NOMO-1 treated with dmso at 0.1 percent for 144 hours (cell line): ENCODE measurements around the gene CLK3.
A peak's percentile ranks its signal among the peaks of the same experiment; 100 is the strongest.

Experiments used
- DNase-seq: peaks from one replicate; lab custom pipeline; 2025; ENCODE audit not compliant: unreplicated experiment; lab: John Stamatoyannopoulos, UW

The CLK3 gene

GRCh38 chr15:74603026-74603788, 12.4 kb upstream of the CLK3 start:
- no peak for DNase-seq

DNA sequence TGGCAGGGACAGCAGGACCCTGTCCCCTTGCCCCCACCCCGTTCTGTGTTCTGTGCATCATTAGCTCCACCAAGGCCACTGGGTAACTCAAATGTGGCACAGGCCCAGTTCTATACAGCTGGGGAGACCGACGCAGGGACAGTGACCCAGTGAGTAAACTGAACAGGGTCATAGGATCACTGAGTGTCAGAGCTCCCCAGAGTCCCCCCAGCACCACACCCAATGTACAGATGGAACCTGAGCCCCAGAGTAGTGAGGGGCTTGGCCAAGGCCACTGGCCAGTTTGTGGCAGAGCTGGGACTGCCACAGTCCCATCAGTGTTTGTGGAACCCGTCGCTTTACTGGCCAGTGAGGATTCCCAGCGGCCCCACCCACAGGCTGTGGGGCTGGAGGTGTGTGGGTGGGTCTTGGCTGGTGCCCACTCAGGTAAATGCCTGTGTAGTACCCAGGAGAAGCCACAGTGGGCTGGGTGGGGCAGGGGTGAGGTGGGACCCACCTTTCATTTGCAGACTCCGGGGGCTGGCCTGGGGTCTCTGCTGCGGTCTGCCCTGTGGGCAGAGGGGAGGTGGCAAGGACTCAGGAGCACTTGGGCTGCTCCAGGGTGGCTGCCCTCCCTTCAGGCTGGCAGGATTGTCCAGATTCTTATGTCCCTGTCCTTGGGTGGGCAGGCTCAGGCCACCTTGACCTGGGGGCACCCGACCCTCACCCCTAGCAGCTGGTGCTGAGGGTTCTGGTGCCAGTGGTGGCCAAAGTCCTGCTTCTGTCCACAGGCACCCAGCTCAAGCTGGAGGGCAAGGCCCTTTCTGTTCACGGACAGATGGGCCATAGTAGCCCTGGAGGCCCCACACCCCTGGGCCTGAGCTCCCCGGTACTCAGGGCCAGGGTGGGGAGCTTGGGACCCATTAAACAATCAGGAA, 11.6 kb upstream of the CLK3 start:
- DNase-seq: no peak

DNA sequence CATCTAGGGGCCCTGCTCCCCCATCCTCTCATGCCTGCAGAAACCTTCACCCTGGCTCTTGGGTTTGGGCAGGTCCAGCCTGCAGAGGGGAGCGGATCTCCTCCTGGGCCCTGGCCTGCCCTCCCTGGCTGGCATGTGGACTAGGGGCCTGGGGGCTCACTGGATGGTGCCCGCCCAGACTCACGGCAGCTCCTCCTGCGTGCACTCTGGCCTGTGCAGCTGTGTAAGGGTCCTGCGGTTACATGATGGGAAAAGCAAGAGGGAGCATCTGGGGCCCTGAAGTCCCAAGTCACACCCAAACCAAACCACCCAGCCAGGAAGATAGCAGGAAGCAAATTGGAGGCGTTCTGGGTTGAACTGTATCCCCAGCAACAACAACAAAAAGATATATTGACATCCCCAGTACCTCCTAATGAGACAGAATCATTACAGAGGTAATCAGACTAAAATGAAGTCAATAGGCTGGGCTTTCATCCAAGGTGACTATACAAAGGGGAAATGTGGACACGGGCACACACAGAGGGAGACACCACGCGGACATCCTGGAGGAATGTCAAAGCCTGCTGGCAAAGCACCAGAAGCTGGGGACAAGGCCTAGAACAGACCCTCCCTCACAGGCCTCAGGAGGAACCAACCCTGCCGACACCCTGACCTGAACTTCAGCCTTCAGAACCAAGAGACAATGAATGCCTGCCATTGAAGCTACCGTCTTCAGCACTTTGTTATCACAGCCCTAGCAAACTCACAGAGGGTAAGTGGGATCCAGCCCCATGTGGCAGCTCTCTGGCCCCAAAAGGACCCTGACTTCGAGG, 10.4 kb upstream of the CLK3 start:
- DNase-seq: no peak

DNA sequence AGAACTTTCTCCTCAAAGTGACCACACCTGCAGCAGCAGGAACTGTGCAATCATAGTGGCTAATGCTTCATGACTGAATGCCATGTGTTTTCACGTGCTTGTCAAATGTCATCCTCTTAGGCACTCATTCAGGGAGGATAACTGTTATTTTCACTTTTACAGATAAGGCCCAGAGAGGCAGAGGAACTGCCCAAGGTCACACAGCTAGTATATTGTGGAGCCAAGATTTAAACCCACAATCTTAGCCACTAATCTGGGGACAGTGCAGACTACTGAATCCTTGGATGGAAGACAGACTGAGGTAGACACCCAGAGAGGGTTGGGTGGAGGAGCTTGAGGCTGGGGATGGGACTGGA, 9.9 kb upstream of the CLK3 start:
- DNase-seq: no peak

DNA sequence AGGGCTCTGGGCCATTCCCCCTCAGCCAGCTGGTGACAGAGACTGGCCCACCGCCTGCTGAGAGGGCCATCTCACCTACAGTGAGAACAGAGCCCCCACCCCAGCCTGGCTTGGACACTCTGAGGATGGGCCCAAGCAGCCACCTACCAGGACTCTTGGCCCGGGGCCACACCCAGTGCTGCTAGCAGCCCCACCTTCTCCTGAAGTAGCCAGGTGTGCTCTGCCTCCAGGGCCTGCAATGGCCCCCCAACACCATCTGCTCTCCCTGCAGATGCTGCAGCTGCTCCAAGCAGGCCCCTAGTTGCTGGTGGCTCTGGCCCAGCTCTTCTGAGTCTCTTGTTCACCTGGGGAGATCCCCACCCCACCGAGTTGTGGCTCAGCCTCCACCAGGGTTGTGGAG, 6.8 kb upstream of the CLK3 start:
- no peak for DNase-seq

GRCh38 chr15:74609938-74610301, 5.7 kb upstream of the CLK3 start:
- no peak for DNase-seq

DNA sequence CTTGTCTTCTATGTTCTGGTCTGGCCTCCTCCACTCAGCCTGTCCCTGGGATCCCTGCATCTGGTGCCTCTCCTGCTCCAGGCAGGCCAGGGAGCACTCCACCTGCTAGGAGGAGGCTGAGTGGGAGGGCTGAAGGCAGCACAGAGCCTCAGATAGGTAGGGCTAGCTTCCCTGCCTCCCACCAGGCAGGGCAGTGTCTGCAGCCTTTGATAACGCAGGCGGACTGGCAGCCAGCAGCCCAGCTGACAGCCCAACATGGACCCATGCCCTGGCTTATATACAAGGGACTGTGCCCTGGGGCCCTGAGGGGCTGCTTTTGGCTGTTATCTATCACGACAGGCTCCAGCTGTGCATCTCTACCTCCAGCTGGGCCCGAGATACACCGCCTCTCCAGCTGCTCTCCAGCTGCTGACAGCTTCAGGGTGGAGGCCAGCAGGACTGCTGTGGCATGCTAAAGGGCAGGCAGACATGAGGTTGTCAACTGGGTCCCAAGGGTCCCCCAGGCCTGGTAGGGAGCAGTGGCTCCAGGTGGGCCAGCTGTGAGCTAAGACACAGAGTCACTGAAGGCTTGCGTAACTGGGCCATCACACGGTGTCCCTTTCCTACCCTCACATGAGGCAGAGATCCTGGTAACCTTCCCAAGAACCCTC, 5.2 kb upstream of the CLK3 start:
- no peak for DNase-seq

GRCh38 chr15:74611341-74611740, 4.3 kb upstream of the CLK3 start:
- no peak for DNase-seq

DNA sequence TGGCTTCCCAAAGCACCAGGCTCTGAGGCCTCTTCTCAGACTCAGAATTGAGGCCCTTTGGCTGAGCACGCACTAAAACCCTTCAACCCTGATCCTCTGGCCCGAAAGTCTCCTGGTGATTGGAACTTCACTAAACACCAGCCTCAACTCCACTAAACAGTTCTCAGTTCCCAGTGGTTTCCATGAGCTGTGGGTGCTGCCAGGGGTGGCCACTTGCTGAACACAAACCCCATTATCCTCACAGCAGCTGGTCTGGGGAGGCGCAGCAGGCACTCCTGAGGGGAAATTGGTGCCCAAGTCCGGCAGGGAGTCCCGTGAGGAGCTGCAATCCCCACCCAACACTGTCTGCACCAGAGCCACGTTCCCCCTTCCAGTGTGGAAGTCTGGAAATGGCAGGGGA, 3.8 kb upstream of the CLK3 start:
- no peak for DNase-seq

- no peak for DNase-seq
Measured at GRCh38 chr15:74612677-74613076, 3.0 kb upstream of the CLK3 start.

GRCh38 chr15:74613089-74613952, 2.3 kb upstream of the CLK3 start:
- no peak for DNase-seq

DNA sequence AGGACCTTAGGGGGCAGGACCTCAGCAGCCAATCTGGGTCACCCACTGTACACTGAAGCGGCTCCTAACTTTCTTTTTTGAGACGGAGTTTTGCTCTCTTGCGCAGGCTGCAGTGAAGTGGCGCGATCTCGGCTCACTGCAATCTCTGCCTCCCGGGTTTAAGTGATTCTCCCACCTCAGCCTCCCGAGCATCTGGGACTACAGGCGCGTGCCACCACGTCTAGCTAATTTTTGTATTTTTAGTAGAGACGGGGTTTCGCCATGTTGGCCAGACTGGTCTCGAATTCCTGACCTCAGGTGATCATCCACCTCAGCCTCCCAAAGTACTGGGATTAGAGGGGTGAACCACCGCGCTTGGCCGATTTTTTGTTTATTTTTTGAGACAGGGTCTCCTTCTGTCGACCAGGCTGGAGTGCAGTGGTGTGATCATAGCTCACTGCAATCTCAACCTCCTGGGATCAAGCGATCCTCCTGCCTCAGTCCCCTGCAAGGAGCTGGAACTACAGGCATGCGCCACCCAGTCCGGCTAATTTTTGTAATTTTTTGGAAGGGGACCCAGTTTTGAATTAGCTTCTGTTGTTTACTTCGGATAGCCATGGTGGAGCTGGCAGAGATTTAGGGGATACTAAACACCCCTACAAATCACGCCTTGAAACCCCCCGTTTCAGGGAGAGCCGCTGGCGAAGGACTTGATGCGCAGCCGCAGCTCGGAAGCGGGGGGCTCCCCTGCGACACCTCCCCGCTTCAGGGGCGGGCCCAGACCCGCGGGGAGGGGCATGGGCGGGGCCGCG, 1.5 kb upstream of the CLK3 start:
- no peak for DNase-seq

GRCh38 chr15:74614744-74615507, 710 bp upstream of the CLK3 start:
- peak; percentile 71 for DNase-seq

DNA sequence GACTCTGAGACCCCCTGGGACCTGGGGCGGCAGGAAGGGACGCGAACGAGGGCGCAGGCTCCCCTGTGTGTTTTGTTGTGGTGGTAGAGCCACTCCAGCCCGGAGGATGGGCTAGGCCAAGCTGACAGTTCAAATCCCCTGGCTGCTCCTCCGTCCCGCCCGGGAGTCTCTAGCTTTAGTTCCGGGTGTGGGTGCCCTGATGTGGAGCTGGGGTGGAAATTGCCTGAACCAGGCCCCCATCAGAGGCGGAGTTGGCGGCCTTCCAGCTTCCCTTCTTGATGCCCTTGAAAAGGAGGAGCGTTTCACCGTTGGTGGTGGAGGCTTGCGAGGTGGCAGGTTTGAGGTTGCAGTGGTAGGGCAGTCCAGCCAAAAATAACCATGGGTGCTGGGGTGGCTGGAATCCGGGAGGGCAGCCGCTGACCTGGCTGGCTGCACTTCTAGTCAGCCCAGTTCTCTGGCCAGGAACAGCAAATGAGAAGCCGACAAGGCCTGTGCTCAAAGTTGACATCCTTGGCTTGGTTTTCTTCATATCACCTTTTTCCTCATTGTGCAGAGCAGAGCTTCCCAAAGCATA, 817 bp downstream of the CLK3 start:
- peak; percentile 74 for DNase-seq

- DNase-seq: no peak
Measured at GRCh38 chr15:74616996-74617395, 1.4 kb downstream of the CLK3 start.

DNA sequence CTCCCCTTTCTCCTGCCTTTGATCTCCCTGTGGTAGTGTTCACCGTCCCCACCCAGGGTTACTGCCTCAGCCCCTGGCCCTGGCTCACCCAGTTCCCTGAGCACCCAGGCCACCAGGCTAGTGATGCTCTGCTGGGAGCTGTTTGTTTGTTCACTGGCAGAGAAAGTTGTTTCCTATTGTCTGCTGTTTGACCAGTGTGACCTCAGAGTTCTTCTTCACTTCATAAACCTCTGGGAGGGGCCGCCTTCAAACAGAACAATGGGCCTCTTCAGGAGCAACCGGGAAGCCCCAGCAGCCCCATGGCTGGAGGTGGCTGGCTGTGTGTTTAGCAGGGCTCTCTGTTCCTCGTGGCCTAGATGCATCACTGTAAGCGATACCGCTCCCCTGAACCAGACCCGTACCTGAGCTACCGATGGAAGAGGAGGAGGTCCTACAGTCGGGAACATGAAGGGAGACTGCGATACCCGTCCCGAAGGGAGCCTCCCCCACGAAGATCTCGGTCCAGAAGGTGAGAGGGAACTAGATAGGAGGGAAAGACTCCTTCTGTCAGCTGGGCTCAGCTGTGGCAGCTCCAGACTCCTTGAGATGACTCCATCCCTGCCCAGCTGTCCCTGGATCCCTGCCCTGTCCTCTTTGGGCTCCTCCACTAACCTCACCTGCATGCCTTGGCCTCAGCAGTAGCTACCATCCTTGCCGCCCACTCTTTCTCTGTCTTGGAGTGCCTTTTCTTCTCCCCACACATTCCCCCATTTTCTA, 3.4 kb downstream of the CLK3 start:
- DNase-seq: no peak

DNA sequence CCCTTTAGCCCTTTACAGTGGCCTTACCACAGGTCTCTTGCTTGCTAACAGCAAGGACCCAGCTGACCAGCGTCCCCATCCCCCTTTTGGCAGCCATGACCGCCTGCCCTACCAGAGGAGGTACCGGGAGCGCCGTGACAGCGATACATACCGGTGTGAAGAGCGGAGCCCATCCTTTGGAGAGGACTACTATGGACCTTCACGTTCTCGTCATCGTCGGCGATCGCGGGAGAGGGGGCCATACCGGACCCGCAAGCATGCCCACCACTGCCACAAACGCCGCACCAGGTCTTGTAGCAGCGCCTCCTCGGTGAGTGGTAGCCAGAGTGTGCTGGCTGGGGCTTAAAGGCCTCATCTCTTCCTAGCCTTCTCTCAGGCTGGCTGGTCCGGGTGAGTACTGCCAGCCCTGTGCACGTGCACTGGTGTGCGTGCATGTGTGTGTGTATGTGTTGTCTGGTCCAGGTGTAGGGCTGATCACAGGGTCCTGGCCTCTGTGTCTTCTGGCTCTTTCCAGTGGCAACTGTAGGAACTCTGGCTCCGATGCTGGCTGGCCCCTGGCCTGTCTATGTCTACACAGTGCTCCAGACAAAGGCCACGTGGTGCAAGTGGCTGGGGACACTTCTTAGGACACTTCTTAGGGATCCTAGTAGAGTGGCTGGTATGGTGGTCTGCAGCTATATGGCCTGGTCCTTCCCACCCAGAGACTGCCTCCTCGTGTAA, 4.4 kb downstream of the CLK3 start:
- no peak for DNase-seq
